Activated CD4-positive, alpha-beta T cell treated with anti-CD3 and anti-CD28 coated beads, Interleukin-2, amount 10 ng/mL, durations not matched to agents 7 days and 5 days (primary cell): ENCODE measurements around the gene TIMM17B. TPM values are rescaled to one million over a fixed set of nuclear protein-coding genes. Genes with fewer than 3 reads are reported as not detected.
"Not testable (repeated sequence)": the region's sequence is repeated elsewhere in the genome, so short reads cannot be mapped to it uniquely, and the experiment has no call there.

ENCODE experiments used
- CTCF ChIA-PET: fragments of 350-600 bp; sonication (Branson Sonifier 250); formaldehyde crosslinking; loops from one replicate; lab custom pipeline; 2021; ENCODE audit warnings: antibody characterized with exemption; lab: Charles Lee
- POLR2A ChIA-PET: fragments of 350-600 bp; sonication (Branson Sonifier 250); formaldehyde crosslinking; loops from one replicate; lab custom pipeline; 2021; ENCODE audit warnings: antibody characterized with exemption; lab: Charles Lee
- DNase-seq: peaks from one replicate; pipeline ENCODE4 v3.0.0-alpha.2; 2020
- H3K27ac Mint-ChIP-seq: one replicate; pipeline ENCODE4 v1.8.0; 2021; ENCODE audit warnings: mild to moderate bottlenecking, moderate library complexity, mixed read lengths
- H3K27me3 Mint-ChIP-seq: one replicate; pipeline ENCODE4 v1.8.0; 2021; ENCODE audit warnings: mixed read lengths
- H3K36me3 Mint-ChIP-seq: one replicate; pipeline ENCODE4 v1.8.0; 2021; ENCODE audit warnings: low read depth, mixed read lengths
- H3K4me1 Mint-ChIP-seq: one replicate; pipeline ENCODE4 v1.8.0; 2021; ENCODE audit warnings: mixed read lengths
- H3K4me3 Mint-ChIP-seq: one replicate; pipeline ENCODE4 v1.8.0; 2021; ENCODE audit warnings: mild to moderate bottlenecking, moderate library complexity, mixed read lengths
- H3K9me3 Mint-ChIP-seq: one replicate; pipeline ENCODE4 v1.8.0; 2021; ENCODE audit warnings: mixed read lengths
- total RNA-seq, 2 experiments: library from RNA; stranded (reverse); gene quantifications; one replicate each; pipeline ENCODE4 v1.2.3, GENCODE V29; 2021

The TIMM17B gene
- total RNA-seq, 2 experiments from 2014 or later, result 39.9 to 45.8 TPM

DNA sequence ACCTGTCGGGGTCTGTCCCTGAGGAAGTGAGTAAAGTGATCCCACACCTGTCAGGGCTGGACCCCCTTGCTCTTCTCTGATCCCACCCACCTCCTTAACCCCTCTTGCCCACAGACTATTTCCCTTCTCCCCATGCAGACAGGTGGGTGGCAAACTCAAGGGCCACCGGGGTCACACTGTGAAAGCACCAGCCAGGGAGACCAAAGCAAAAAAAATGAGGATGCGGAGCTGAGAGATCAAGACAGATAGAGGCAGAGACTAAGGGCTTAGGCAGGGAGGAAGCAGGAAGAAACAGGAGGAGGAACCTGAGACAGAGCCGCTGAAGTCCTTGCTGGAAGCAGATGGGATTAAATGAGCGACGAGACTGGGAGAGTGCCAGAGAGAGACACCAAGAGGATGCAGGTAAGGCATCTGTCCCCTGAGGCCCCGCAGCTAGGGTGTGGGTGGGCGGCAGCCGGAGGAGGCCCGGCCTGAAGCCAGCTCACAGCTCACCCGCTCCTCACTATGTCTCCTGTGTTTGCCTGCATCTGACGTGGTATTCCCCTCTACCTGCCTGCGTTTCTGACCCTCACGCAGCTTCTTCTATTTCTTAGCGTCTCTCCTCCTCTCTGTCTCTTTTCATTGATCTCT is 7.2 kb downstream of the TIMM17B start:
- Mint-ChIP-seq H3K36me3 (peaks cover 6% of the 10 kb centered on the region), H3K4me1 (peaks cover 17% of the 10 kb centered on the region), H3K27me3 (no peaks in the 10 kb centered on the region), H3K9me3 (no peaks in the 10 kb centered on the region), H3K27ac (peak overlapping the region; percentile 92), H3K4me3 (peak overlapping the region; percentile 82)
- POLR2A ChIA-PET, result no interaction called here
- CTCF ChIA-PET, result no interaction called here
- DNase-seq, result no peak

GRCh38 chrX:48886586-48886985 is 11.0 kb downstream of the TIMM17B start:
- POLR2A ChIA-PET, result not testable (repeated sequence)
- CTCF ChIA-PET, result interaction anchor here (0.6 to 0.7 kb wide), 2 partner anchors 100 to 198 kb away, joined by 3 read pairs; no protein-coding TSS in a partner anchor

DNA sequence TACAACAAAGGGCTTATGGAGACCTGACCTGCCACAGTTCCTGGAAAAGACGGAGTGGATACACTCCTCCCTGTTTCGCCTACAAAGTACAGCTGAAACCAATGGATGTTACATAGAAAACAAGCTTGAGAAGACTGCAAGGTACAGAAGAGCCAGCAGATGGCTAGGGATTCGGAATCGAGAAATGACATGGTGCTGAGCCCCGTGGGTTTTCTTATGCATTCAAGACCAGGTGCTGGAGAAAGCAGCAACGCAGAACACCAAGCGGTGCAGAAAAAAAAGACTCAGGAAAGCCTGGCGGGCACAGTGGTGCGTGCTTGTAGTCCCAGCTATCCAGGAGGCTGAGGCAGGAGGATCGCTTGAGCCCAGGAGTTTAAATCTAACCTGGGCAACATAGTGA is 13.8 kb downstream of the TIMM17B start:
- ChIA-PET POLR2A (no interaction called here), CTCF (interaction anchor here (1.1 kb wide), 1 partner anchor 8 kb away, joined by 4 read pairs; no protein-coding TSS in a partner anchor)
- Mint-ChIP-seq H3K27me3 (peaks cover 6% of the 10 kb centered on the region), H3K4me1 (no peaks in the 10 kb centered on the region), H3K9me3 (no peaks in the 10 kb centered on the region), H3K4me3 (no peak overlapping the region), H3K27ac (no peak overlapping the region), H3K36me3 (no peaks in the 10 kb centered on the region)
- DNase-seq, result no peak

More at GRCh38 chrX:48886586-48886985, 11.0 kb downstream of the TIMM17B start:
- not testable (repeated sequence) for H3K27me3 Mint-ChIP-seq, H3K9me3 Mint-ChIP-seq, H3K27ac Mint-ChIP-seq, DNase-seq, H3K4me1 Mint-ChIP-seq, H3K36me3 Mint-ChIP-seq, H3K4me3 Mint-ChIP-seq

GRCh38 chrX:48876944-48877343 is 20.6 kb downstream of the TIMM17B start:
- H3K4me3 Mint-ChIP-seq, H3K4me1 Mint-ChIP-seq, POLR2A ChIA-PET, CTCF ChIA-PET, H3K27ac Mint-ChIP-seq, H3K27me3 Mint-ChIP-seq, H3K9me3 Mint-ChIP-seq, H3K36me3 Mint-ChIP-seq, DNase-seq: not testable (repeated sequence)

- H3K4me1 Mint-ChIP-seq, H3K27ac Mint-ChIP-seq, POLR2A ChIA-PET, CTCF ChIA-PET, H3K27me3 Mint-ChIP-seq, H3K9me3 Mint-ChIP-seq, DNase-seq, H3K36me3 Mint-ChIP-seq, H3K4me3 Mint-ChIP-seq: not testable (repeated sequence)
Observed at GRCh38 chrX:48872017-48872416, 25.6 kb downstream of the TIMM17B start.

GRCh38 chrX:48864210-48864609 is 33.4 kb downstream of the TIMM17B start:
- no peaks in the 10 kb centered on the region for H3K36me3 Mint-ChIP-seq
- no peaks in the 10 kb centered on the region for H3K9me3 Mint-ChIP-seq
- H3K4me1 Mint-ChIP-seq, result no peaks in the 10 kb centered on the region
- no peak overlapping the region for H3K4me3 Mint-ChIP-seq
- POLR2A ChIA-PET, result no interaction called here
- no peak overlapping the region for H3K27ac Mint-ChIP-seq
- H3K27me3 Mint-ChIP-seq, result peaks cover 1% of the 10 kb centered on the region
- DNase-seq, result no peak
- CTCF ChIA-PET, result no interaction called here

DNA sequence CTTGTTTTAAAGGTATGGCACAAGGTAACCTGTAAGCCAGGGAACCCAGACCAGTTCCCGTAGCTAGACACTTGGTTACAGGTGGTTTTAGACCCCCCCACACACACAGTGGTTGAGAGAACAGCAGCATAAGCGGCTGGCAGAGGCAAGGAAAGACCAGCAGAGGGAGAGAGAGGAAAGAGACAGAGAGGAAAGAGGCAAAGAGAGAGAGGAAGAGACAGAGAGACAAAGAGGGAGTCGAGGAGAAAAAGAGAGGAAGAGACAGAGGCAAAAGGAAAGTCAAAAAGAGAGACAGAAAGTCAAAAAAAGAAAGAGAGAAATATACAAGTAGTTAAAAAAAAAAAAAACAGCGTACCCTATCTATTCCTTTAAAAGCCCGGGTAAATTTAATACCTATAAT is 42.7 kb downstream of the TIMM17B start:
- no peaks in the 10 kb centered on the region for H3K9me3 Mint-ChIP-seq
- no peak overlapping the region for H3K4me3 Mint-ChIP-seq
- ChIA-PET CTCF (no interaction called here), POLR2A (no interaction called here)
- H3K36me3 Mint-ChIP-seq, result no peaks in the 10 kb centered on the region
- H3K27me3 Mint-ChIP-seq, result peaks cover 9% of the 10 kb centered on the region
- DNase-seq, result peak; percentile 7
- peaks cover 3% of the 10 kb centered on the region for H3K4me1 Mint-ChIP-seq
- no peak overlapping the region for H3K27ac Mint-ChIP-seq

DNA sequence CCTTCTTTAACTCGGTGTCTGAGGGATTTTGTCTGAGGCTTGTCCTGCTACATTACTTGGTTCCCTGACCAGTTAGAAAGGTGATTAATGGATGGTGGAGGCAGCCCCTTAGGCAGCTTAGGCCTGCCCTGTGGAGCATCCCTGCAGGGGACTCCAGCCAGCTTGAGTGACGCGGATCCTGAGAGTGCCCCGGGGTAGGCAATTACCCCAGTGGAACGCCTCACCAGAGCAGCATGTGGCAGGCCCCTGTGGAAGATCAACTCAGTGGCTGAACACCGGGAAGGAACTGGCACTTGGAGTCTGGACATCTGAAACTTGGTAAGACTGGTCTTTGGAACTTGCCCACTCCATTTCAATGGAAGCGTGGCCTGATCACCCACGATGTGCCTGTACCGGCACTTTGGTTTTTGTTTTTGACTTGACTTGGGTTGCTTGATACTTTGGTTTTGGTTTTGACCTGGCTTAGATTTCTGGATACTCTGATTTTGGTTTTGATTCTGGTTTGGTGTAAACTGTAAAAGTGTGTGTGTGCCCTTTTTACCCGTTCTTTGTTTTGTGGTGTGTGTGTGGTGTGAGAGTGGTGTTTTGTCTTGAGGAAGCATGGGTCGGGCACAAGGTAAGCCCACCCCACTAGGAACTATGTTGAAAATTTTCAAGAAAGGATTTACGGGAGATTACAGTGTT is 43.3 kb downstream of the TIMM17B start:
- H3K27ac Mint-ChIP-seq, POLR2A ChIA-PET, H3K36me3 Mint-ChIP-seq, DNase-seq, CTCF ChIA-PET, H3K9me3 Mint-ChIP-seq, H3K4me3 Mint-ChIP-seq, H3K4me1 Mint-ChIP-seq, H3K27me3 Mint-ChIP-seq: not testable (repeated sequence)

GRCh38 chrX:48853494-48853893 is 44.1 kb downstream of the TIMM17B start:
- H3K27ac Mint-ChIP-seq, H3K4me3 Mint-ChIP-seq, CTCF ChIA-PET, H3K9me3 Mint-ChIP-seq, DNase-seq, H3K36me3 Mint-ChIP-seq, H3K4me1 Mint-ChIP-seq, POLR2A ChIA-PET: not testable (repeated sequence)
- H3K27me3 Mint-ChIP-seq, result peaks cover 12% of the 10 kb centered on the region

DNA sequence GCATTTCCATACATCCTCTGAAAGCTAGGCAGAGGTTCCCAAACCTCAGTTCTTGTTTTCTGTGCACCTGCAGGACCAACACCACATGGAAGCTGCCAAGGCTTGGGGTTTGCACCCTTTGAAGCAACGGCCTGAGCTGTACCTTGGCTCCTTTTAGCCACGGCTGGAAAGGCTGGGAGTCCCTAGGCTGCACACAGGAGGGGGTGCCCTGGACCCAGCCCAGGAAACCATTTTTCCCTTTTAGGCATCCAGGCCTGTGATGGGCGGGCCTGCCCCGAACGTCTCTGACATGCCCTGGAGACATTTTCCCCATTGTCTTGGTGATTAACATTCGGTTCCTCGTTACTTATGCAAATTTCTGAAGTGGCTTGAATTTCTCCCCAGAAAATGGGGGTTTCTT is 44.7 kb downstream of the TIMM17B start:
- POLR2A ChIA-PET, result no interaction called here
- Mint-ChIP-seq H3K27ac (no peak overlapping the region), H3K4me1 (peaks cover 9% of the 10 kb centered on the region), H3K9me3 (no peaks in the 10 kb centered on the region), H3K4me3 (no peak overlapping the region), H3K27me3 (peaks cover 12% of the 10 kb centered on the region), H3K36me3 (no peaks in the 10 kb centered on the region)
- no peak for DNase-seq
- CTCF ChIA-PET, result no interaction called here

GRCh38 chrX:48848847-48849246 is 48.7 kb downstream of the TIMM17B start:
- Mint-ChIP-seq H3K36me3 (no peaks in the 10 kb centered on the region), H3K4me1 (peaks cover 6% of the 10 kb centered on the region), H3K27ac (peak overlapping the region; percentile 33), H3K27me3 (peaks cover 5% of the 10 kb centered on the region), H3K4me3 (no peak overlapping the region), H3K9me3 (no peaks in the 10 kb centered on the region)
- CTCF ChIA-PET, result no interaction called here
- POLR2A ChIA-PET, result no interaction called here
- DNase-seq, result no peak
